Measurements from ENCODE around the gene C17orf113. TPM values are rescaled to one million over a fixed set of nuclear protein-coding genes. Genes with fewer than 3 reads are reported as not detected.

C17orf113 gene
- 0.21 TPM for total RNA-seq

GRCh38 chr17:42050393-42051012 is at the start of gene C17orf113:
TSS of gene C17orf113 (minus strand) at chr17:42050601. CDS start at chr17:42043376, 7,225 bp downstream.
- intact Hi-C loops (cut with DNase I), result no loop called here
- Histone ChIP-seq H3K27me3 (no peaks in the 10 kb centered on the region), H3K27ac (no peak within 1 kb of the TSS), H3K4me3 (peak within 1 kb of the TSS; percentile 65 to 84), H3K36me3 (no peaks in the 10 kb centered on the region), H3K9me3 (no peaks in the 10 kb centered on the region), H3K4me1 (no peaks in the 10 kb centered on the region)
- peak in 2 of 3 experiments; percentile 12 to 36 for TF ChIP-seq CTCF (IDR thresholded peaks at IDR 0.05)
- DNase-seq (ENCODE audit: low spot score in 2 of 2), result peak in 1 of 2 donors; percentile 69

- Histone ChIP-seq H3K4me1 (peaks cover 3 to 4% of the 10 kb centered on the region in 2 donors), H3K4me3 (no peak overlapping the region), H3K36me3 (peaks cover 0 to 3% of the 10 kb centered on the region in 2 donors), H3K27ac (no peak overlapping the region), H3K27me3 (peaks cover 11% of the 10 kb centered on the region), H3K9me3 (no peaks in the 10 kb centered on the region)
- intact Hi-C loops (cut with DNase I), result no loop called here
- DNase-seq (ENCODE audit: low spot score in 2 of 2), result no peak
- no peak for TF ChIP-seq CTCF (IDR thresholded peaks at IDR 0.05)
These were observed 48.5 kb upstream of the C17orf113 start for GRCh38 chr17:42098730-42099399.

- Histone ChIP-seq H3K27me3 (peaks cover 11% of the 10 kb centered on the region), H3K27ac (no peak within 1 kb of the TSS), H3K36me3 (no peaks in the 10 kb centered on the region), H3K4me3 (peak within 1 kb of the TSS; percentile 13 to 45), H3K9me3 (no peaks in the 10 kb centered on the region), H3K4me1 (peaks cover 3 to 4% of the 10 kb centered on the region in 2 donors)
- intact Hi-C loops (cut with DNase I), result no loop called here
- DNase-seq (ENCODE audit: low spot score in 2 of 2), result no peak
- no peak for TF ChIP-seq CTCF (IDR thresholded peaks at IDR 0.05)
These were observed 47.6 kb upstream of the C17orf113 start, which contains the start of gene ZNF385C for GRCh38 chr17:42097691-42098631. TSS of gene ZNF385C (minus strand) at chr17:42098473. CDS start at chr17:42063056, 35,417 bp downstream.

- Histone ChIP-seq H3K9me3 (no peaks in the 10 kb centered on the region), H3K27ac (no peak overlapping the region), H3K27me3 (peaks cover 11% of the 10 kb centered on the region), H3K4me1 (peaks cover 3 to 4% of the 10 kb centered on the region in 2 donors), H3K36me3 (no peaks in the 10 kb centered on the region), H3K4me3 (no peak overlapping the region)
- TF ChIP-seq CTCF (IDR thresholded peaks at IDR 0.05), result no peak
- DNase-seq (ENCODE audit: low spot score in 2 of 2), result no peak
- intact Hi-C loops (cut with DNase I), result no loop called here
These were observed 46.1 kb upstream of the C17orf113 start for GRCh38 chr17:42096360-42097111.

All from ascending aorta (tissue), 2 donors.